HG02973 (cell line): ENCODE data around the gene AFF1.
"Not testable (repeated sequence)": the region's sequence is repeated elsewhere in the genome, so short reads cannot be mapped to it uniquely, and the experiment has no call there.

Experiments
- ATAC-seq: cut with Tn5 transposase; IDR thresholded peaks from one replicate; pipeline ENCODE4 v1.9.1; 2021; ENCODE audit warnings: moderate library complexity; ENCODE audit not compliant: unreplicated experiment

AFF1 gene

GRCh38 chr4:87053802-87054767 is 119.3 kb downstream of the AFF1 start:
- ATAC-seq = no peak

- no peak for ATAC-seq
Observed at GRCh38 chr4:87054900-87055299, 120.1 kb downstream of the AFF1 start.

GRCh38 chr4:87055311-87055710 is 120.5 kb downstream of the AFF1 start:
- ATAC-seq = no peak

GRCh38 chr4:87056881-87057280 is 122.1 kb downstream of the AFF1 start:
- ATAC-seq = no peak

GRCh38 chr4:87057835-87058355 is 123.1 kb downstream of the AFF1 start:
- no peak for ATAC-seq

GRCh38 chr4:87058356-87059073 is 123.7 kb downstream of the AFF1 start:
- ATAC-seq = no peak

GRCh38 chr4:87060957-87061356 is 126.1 kb downstream of the AFF1 start:
- peak; percentile 54 for ATAC-seq

GRCh38 chr4:87065021-87065420 is 130.2 kb downstream of the AFF1 start:
- ATAC-seq = no peak

GRCh38 chr4:87066403-87067123 is 131.8 kb downstream of the AFF1 start:
- no peak for ATAC-seq

GRCh38 chr4:87067124-87067885 is 132.5 kb downstream of the AFF1 start:
- ATAC-seq = no peak

- no peak for ATAC-seq
Observed at GRCh38 chr4:87068583-87069021, 133.8 kb downstream of the AFF1 start.

GRCh38 chr4:87069037-87069742 is 134.4 kb downstream of the AFF1 start:
- no peak for ATAC-seq

GRCh38 chr4:87071401-87071800 is 136.6 kb downstream of the AFF1 start:
- no peak for ATAC-seq

- ATAC-seq = not testable (repeated sequence)
Observed at GRCh38 chr4:87072545-87072944, 137.7 kb downstream of the AFF1 start.

GRCh38 chr4:87073199-87074120 is 138.6 kb downstream of the AFF1 start:
- peak; percentile 88 for ATAC-seq

- peak; percentile 16 for ATAC-seq
Observed at GRCh38 chr4:87074121-87074488, 139.3 kb downstream of the AFF1 start.

GRCh38 chr4:87075876-87076275 is 141.1 kb downstream of the AFF1 start:
- ATAC-seq = no peak

- ATAC-seq = no peak
Observed at GRCh38 chr4:87076690-87077358, 142.0 kb downstream of the AFF1 start.
